RWPE1 (cell line): Measurements from ENCODE around the gene ADGRE2.
A peak's percentile ranks its signal among the peaks of the same experiment; 100 is the strongest.
"Not testable (repeated sequence)": the region's sequence is repeated elsewhere in the genome, so short reads cannot be mapped to it uniquely, and the experiment has no call there.

Experiments used
- CTCF ChIA-PET: fragments of 350-600 bp; sonication (Branson Sonifier 250); formaldehyde crosslinking; extraction: SDS; loops from one replicate; lab custom pipeline; 2021; lab: Yijun Ruan, JAX
- POLR2A ChIA-PET: fragments of 400-600 bp; formaldehyde crosslinking; extraction: SDS; loops from one replicate; lab custom pipeline; 2020; ENCODE audit warnings: antibody characterized with exemption; ENCODE audit not compliant: low non-redundant PET; lab: Yijun Ruan, JAX
- DNase-seq: peaks from one replicate; pipeline ENCODE4 v3.0.0; 2012; ENCODE audit warnings: low spot score
- H3K27ac ChIP-seq: fragments of 450-650 bp; 2 replicates; pipeline ENCODE4 v1.5.1; 2017
- TF ChIP-seq, protein P1 (sequence below): fragments of 450-650 bp; conservative IDR thresholded peaks from 2 replicates; pipeline ENCODE4 v1.5.1; 2017; ENCODE audit warnings: low read depth, mild to moderate bottlenecking

Gene ADGRE2

DNA sequence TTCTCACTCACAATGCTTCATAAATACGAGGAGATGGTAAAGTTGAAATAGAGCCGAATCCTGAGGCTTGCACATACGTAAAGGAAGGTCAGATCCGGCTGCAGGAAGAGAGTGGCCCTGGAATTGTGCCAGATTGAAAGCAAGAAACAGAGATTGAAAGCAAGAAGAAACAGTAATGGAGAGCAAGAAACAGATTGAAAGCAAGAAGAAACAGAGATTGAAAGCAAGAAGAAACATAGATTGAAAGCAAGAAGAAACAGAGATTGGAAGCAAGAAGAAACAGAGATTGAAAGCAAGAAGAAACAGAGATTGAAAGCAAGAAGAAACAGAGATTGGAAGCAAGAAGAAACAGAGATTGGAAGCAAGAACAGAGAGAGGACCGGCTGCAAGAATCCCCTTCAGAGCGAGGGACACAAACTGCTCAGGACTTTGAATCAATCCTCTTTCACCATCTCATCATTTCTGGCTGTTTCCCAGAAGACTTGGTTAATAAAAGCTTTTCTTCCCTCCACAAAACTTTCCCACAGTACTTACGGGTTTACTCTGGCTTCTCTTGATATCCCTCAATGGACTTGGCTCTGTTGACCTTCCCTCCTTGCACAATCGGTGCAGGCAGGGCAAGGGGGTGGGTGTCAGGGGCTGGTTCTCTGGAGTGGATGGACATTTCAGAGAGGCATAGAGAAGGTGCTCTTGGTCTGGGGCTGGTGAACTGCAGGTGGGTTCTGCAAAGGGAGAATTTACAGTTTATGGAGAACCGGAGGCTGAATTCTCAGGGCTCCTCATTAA is 31.1 kb upstream of the ADGRE2 start:
- DNase-seq, result no peak
- TF ChIP-seq, protein P1, sequence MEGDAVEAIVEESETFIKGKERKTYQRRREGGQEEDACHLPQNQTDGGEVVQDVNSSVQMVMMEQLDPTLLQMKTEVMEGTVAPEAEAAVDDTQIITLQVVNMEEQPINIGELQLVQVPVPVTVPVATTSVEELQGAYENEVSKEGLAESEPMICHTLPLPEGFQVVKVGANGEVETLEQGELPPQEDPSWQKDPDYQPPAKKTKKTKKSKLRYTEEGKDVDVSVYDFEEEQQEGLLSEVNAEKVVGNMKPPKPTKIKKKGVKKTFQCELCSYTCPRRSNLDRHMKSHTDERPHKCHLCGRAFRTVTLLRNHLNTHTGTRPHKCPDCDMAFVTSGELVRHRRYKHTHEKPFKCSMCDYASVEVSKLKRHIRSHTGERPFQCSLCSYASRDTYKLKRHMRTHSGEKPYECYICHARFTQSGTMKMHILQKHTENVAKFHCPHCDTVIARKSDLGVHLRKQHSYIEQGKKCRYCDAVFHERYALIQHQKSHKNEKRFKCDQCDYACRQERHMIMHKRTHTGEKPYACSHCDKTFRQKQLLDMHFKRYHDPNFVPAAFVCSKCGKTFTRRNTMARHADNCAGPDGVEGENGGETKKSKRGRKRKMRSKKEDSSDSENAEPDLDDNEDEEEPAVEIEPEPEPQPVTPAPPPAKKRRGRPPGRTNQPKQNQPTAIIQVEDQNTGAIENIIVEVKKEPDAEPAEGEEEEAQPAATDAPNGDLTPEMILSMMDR, result no peak
- ChIA-PET CTCF (no interaction called here), POLR2A (no interaction called here)
- no peak overlapping the region for H3K27ac ChIP-seq

DNA sequence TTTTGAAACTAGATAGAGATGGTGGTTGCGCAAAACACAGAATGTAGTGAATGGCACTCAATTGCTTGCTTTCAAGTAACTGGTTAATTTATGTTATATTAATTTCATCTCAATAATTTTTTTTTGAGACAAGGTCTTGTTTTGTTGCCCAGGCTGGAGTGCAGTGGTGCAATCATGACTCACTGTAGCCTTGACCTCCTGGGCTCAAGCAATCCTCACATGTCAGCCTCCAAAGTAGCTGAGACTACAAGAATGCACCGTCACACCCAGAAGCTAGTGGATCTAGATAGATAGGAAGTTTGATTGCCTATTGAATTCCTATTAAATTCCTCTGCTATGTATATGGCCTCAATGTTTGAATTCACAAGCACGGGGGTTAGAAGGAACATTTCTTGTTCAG is 26.4 kb upstream of the ADGRE2 start:
- DNase-seq, result no peak
- ChIA-PET POLR2A (no interaction called here), CTCF (interaction anchor here (0.6 to 1.1 kb wide), 2 partner anchors 18 to 91 kb away, joined by 3 read pairs; no protein-coding TSS in a partner anchor)
- H3K27ac ChIP-seq, result no peak overlapping the region
- TF ChIP-seq, protein P1, result no peak

DNA sequence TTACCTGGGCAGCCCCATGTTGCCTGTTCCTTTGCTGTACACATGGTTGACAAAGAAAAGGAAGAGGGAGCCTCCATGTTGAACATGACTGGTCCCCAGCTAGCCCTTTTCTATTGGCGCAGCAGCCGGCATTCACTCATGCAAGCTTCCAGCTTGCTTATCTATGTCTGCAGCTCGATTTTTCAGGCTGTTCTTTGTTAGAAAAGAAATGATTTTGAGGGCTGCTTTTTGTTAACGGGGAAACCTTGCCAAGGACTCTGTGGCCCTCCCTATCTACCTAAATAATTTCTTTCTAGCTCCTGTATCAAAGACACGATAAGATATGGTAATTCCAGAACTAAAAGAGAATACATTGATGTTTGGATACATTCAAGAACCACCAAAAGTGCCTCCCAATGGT is 20.4 kb upstream of the ADGRE2 start:
- ChIA-PET CTCF (no interaction called here), POLR2A (no interaction called here)
- TF ChIP-seq, protein P1, result no peak
- no peak overlapping the region for H3K27ac ChIP-seq
- no peak for DNase-seq

DNA sequence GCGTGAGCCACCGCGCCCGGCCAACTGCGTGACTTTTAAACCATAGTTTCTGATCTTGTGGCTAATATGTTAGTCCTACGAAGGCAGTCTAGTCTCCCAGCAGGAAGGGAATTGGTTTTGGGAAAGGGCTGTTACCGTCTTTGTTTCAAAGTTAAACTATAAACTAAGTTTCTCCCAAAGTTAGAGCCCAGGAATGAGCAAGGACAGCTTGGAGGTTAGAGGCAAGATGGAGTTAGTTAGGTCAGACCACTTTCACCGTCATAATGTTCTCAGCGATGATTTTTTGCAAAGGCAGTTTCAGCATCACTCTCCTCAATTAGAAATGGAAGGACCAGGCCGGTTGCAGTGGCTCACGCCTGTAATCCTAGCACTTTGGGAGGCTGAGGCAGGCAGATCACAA is 17.7 kb upstream of the ADGRE2 start:
- CTCF ChIA-PET, result interaction anchor here (0.6 kb wide), 2 partner anchors 76 to 1074 kb away, joined by 3 to 6 read pairs; no protein-coding TSS in a partner anchor
- DNase-seq, result no peak
- no peak overlapping the region for H3K27ac ChIP-seq
- POLR2A ChIA-PET, result no interaction called here
- TF ChIP-seq, protein P1, result no peak

DNA sequence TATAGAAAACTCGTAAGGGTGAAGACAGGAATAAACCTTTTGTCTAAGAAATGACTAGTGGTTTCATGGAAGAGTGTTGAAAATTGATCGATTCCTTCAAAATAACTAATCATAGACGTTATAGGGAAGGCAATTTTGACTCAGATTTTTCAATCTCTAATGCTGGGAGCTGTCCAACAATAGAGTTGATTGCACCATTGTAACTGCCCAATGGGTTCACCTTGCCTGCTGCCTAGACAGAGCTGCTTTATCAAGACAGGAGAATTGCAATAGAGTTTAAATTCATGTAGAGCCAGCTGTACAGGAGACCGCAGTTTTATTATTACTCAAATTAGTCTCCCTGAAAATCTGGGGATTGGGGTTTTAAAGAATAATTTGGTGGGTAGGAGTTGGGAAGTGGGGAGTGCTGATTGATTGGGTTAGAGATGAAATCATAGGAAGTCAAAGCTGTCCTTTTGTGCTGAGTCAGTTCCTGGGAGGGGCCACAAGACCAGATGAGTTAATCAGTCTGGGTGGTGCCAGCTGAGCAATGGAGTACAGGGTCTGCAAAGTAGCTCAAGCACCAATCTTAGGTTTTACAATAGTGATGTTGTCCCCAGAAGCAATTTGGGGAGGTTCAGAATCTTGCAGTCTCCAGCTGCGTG is 16.8 kb upstream of the ADGRE2 start:
- ChIA-PET CTCF (no interaction called here), POLR2A (no interaction called here)
- DNase-seq, result no peak
- H3K27ac ChIP-seq, result no peak overlapping the region
- TF ChIP-seq, protein P1, result no peak

DNA sequence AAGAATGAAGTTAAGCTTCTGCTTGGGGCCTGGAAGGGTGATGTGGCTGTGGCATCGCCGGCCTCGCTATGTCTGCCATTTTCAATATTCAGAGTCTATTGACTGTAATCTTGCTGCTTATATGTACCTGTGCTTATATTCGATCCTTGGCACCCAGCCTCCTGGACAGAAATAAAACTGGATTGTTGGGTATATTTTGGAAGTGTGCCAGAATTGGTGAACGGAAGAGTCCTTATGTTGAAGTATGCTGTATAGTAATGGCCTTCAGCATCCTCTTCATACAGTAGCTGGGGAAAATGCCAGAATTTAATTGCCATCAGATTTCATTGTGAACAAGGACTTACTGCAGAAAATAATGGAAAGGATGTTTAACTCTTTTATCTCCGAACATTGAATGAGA is 13.9 kb upstream of the ADGRE2 start:
- DNase-seq, H3K27ac ChIP-seq, CTCF ChIA-PET, POLR2A ChIA-PET: not testable (repeated sequence)

DNA sequence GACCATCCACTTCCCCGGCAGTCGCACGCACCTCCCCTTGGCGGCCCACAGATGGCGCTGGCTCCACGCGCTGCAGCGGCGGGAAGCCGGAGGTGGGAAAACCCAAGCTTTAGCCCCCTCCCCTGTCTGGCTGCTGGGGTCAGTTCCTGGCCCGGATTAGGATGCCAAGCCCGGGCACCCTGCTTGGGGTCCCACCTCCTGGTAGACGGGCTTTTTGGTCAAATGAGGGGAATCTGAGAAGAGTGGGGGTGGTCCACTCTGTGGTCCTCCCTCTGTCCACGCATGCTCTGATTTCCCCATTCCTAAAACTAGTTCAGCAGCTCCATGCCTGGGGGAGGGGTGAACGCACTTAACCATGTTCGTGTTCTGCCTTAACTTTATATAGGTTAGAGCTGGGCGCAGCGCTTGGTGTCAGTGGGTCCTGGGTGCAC is 8.1 kb upstream of the ADGRE2 start:
- ChIA-PET CTCF (interaction anchor here (0.6 to 1.5 kb wide), 23 partner anchors 8 to 1170 kb away, joined by 3 to 9 read pairs (median 3); partner anchors contain the start of gene ADGRE2), POLR2A (no interaction called here)
- H3K27ac ChIP-seq, result no peak overlapping the region
- TF ChIP-seq, protein P1, result peak; percentile 95
- DNase-seq, result peak; percentile 36

DNA sequence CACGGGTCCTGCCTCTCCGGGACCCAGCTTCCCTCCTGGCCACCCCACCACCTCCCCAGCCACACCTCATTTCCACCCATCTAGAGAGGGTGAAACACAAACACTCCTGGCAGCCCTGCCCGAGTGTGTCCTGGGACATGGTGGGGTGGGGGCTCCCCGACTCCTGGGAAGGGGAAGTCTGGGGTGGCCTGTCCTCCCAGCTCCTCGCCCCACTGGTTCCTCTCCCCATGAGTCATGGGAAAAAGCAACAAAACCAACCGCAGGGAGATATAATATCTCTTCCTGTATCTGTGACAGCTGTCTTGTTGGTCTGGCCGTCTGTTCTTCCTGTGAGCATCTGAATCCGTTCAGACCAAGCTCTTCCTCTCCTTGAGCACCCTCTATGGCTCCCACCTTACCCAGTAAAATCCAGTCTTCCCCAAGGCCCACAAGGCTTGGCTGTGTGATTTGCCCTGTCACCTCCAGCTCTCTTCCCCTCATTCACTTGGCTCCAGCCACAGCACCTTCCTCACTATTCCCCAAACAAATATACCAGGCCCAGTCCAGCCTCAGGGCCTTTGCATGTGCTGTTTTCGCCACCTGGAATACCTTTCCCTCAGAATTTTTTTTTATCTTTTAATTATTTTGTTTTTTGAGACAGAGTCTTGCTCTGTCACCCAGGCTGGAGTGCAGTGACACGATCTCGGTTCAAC is 6.9 kb upstream of the ADGRE2 start:
- CTCF ChIA-PET, result interaction anchor here (0.5 to 1.5 kb wide), 4 partner anchors 8 to 1525 kb away, joined by 3 to 5 read pairs (median 4); no protein-coding TSS in a partner anchor
- H3K27ac ChIP-seq, result peak overlapping the region; percentile 60
- POLR2A ChIA-PET, result not testable (repeated sequence)
- peak; percentile 29 for DNase-seq

DNA sequence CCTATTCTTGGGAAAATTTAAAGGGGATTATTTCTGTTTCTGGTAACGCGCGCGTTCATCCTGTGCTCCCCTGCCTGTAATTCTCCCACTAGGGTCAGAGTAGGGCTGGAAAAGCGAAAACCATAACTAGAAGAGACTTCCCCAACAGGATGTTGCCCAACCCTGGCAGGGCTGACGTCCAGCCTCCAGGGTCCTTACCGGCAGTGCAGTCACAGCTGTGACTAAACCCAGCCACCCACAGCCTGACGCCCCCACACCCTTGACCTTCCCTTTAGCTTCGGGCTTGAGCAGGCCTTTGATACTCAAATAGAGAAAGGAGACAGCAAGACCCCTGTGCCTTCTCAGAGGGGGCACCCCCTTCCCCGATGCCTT is 6.4 kb upstream of the ADGRE2 start:
- POLR2A ChIA-PET, CTCF ChIA-PET: not testable (repeated sequence)
- peak overlapping the region; percentile 60 for H3K27ac ChIP-seq
- peak; percentile 24 for DNase-seq
